K562 (cell line): Measurements from ENCODE around the gene MTO1. TPM values are rescaled to one million over a fixed set of nuclear protein-coding genes. Genes with fewer than 3 reads are reported as not detected.

Source experiments
- CREM ChIP-seq: IDR thresholded peaks from 2 replicates; pipeline ENCODE4 v1.6.1; 2014; ENCODE audit warnings: antibody characterized with exemption, low read depth
- DMBX1 ChIP-seq: fragments of 250-450 bp; sonication (Bioruptor Pico); IDR thresholded peaks from 2 replicates; pipeline ENCODE4 v1.8.0; 2022; ENCODE audit warnings: inconsistent platforms, mild to moderate bottlenecking, moderate library complexity, borderline replicate concordance
- EWSR1 ChIP-seq: fragments of 450-650 bp; IDR thresholded peaks from 2 replicates; pipeline ENCODE4 v1.6.1; 2018; ENCODE audit warnings: borderline replicate concordance, mild to moderate bottlenecking, low read depth, moderate library complexity; ENCODE audit not compliant: partially characterized antibody
- HDAC1 ChIP-seq, 2 experiments: fragments of 450-650 bp; IDR thresholded peaks; 2 replicates each; pipeline ENCODE4 v1.6.1; 2016 to 2017; ENCODE audit warnings: inconsistent platforms in 1 of 2, mild to moderate bottlenecking in 1 of 2, moderate library complexity in 1 of 2
- JUNB ChIP-seq: fragments of 450-650 bp; formaldehyde crosslinking; conservative IDR thresholded peaks from 2 replicates; pipeline ENCODE4 v1.4.0; 2020; ENCODE audit warnings: mild to moderate bottlenecking
- KDM2B ChIP-seq: fragments of 250-450 bp; sonication (Bioruptor Pico); IDR thresholded peaks from 2 replicates; pipeline ENCODE4 v1.8.0; 2021; ENCODE audit warnings: mild to moderate bottlenecking, moderate library complexity
- NFRKB ChIP-seq: fragments of 450-650 bp; IDR thresholded peaks from 2 replicates; pipeline ENCODE4 v1.6.1; 2016; ENCODE audit warnings: low read depth
- RBFOX2 ChIP-seq: fragments of 200-400 bp; formaldehyde crosslinking; IDR thresholded peaks from 2 replicates; pipeline ENCODE4 v1.6.1; 2017; ENCODE audit warnings: low read depth, mild to moderate bottlenecking, low read length, moderate library complexity
- SAFB ChIP-seq: fragments of 200-400 bp; formaldehyde crosslinking; IDR thresholded peaks from 2 replicates; pipeline ENCODE4 v1.6.1; 2017; ENCODE audit warnings: low read depth, low read length, borderline replicate concordance
- SFPQ ChIP-seq: fragments of 200-400 bp; formaldehyde crosslinking; IDR thresholded peaks from 2 replicates; pipeline ENCODE4 v1.6.1; 2017; ENCODE audit warnings: mild to moderate bottlenecking, low read depth, low read length, moderate library complexity
- SIX5 ChIP-seq, 2 experiments: IDR thresholded peaks; 2 replicates each; pipeline ENCODE4 v1.6.1; 2011; ENCODE audit warnings: low read length in 2 of 2, borderline replicate concordance in 1 of 2, low read depth in 1 of 2, mild to moderate bottlenecking in 1 of 2, moderate library complexity in 1 of 2; ENCODE audit not compliant: insufficient read depth in 1 of 2
- SNRNP70 ChIP-seq: fragments of 200-400 bp; formaldehyde crosslinking; optimal IDR thresholded peaks from 2 replicates; pipeline ENCODE3; 2017; ENCODE audit warnings: low read depth, low read length
- THAP7 ChIP-seq: fragments of 250-450 bp; sonication (Bioruptor Pico); IDR thresholded peaks from 2 replicates; pipeline ENCODE4 v1.5.0; 2021
- ZNF212 ChIP-seq: fragments of 450-650 bp; formaldehyde crosslinking; IDR thresholded peaks from 2 replicates; pipeline ENCODE4 v1.4.0; 2020; ENCODE audit warnings: mild to moderate bottlenecking
- ZNF282 ChIP-seq: sonication (generic); formaldehyde crosslinking; IDR thresholded peaks from 2 replicates; pipeline ENCODE4 v1.8.1; 2023; ENCODE audit warnings: missing genetic modification reagents
- ZNF311 ChIP-seq: fragments of 250-450 bp; sonication (Bioruptor Pico); IDR thresholded peaks from 2 replicates; pipeline ENCODE4 v1.4.0; 2020; ENCODE audit warnings: mild to moderate bottlenecking, moderate library complexity
- ZNF57 ChIP-seq: fragments of 450-650 bp; formaldehyde crosslinking; IDR thresholded peaks from 2 replicates; pipeline ENCODE4 v1.4.0; 2020; ENCODE audit warnings: mild to moderate bottlenecking, moderate library complexity
- ZNF584 ChIP-seq: fragments of 200-800 bp; sonication (Bioruptor generic); IDR thresholded peaks from 2 replicates; pipeline ENCODE4 v1.6.1; 2016; ENCODE audit warnings: low read depth, mild to moderate bottlenecking, missing genetic modification characterization, missing compliant biosample characterization
- ZNF79 ChIP-seq: fragments of 250-450 bp; sonication (Bioruptor Pico); IDR thresholded peaks from 2 replicates; pipeline ENCODE4 v1.4.0; 2020; ENCODE audit warnings: low read depth, mild to moderate bottlenecking, moderate library complexity
- polyA plus RNA-seq, 8 experiments: library from polyadenylated mRNA; depleted of rRNA in 4 of 8; stranded (reverse) in 5 of 8; unstranded in 3 of 8; fragments of >200 nt; fragmentation: Nextera tagmentation in 2 of 8; fragmentation: Illumina TruSeq in 1 of 8; extraction: Ambion mirVana in 2 of 8; extraction: Trizol in 1 of 8; gene quantifications; 2 replicates each; pipeline versions ENCODE4 v1.2.1 to v1.2.3, GENCODE V29; 2011 to 2014; ENCODE audit warnings: inconsistent platforms in 1 of 8, missing spikeins in 1 of 8
- total RNA-seq, 7 experiments: library from RNA; depleted of rRNA in 6 of 7; stranded (reverse); fragments of >200 nt in 6 of 7; fragmentation: Illumina TruSeq in 2 of 7; extraction: Trizol in 2 of 7; gene quantifications; 2 replicates each; pipeline versions ENCODE4 v1.2.1 to v1.2.3, GENCODE V29; 2011 to 2021; ENCODE audit warnings: low replicate concordance in 1 of 7
- TF ChIP-seq, protein P1 (sequence below): fragments of 450-650 bp; IDR thresholded peaks from 2 replicates; pipeline ENCODE4 v1.6.1; 2016
- TF ChIP-seq, protein P2 (sequence below): fragments of 450-650 bp; IDR thresholded peaks from 2 replicates; pipeline ENCODE4 v1.6.1; 2016; ENCODE audit warnings: antibody characterized with exemption

MTO1 gene
- total and polyA plus RNA-seq, 9 of the 15 experiments (the other 6 are each of a cell fraction or from before 2014, with no cell fraction given), result 33.4 to 62.3 (median 50.6) TPM

- peak in 1 of 2 experiments; percentile 88; a peak in 2 of 4 replicates for TF ChIP-seq HDAC1 (IDR thresholded peaks at IDR 0.05)
- TF ChIP-seq KDM2B, result peak; percentile 18; the same call in 1 of the 2 replicates
- TF ChIP-seq, protein P1, sequence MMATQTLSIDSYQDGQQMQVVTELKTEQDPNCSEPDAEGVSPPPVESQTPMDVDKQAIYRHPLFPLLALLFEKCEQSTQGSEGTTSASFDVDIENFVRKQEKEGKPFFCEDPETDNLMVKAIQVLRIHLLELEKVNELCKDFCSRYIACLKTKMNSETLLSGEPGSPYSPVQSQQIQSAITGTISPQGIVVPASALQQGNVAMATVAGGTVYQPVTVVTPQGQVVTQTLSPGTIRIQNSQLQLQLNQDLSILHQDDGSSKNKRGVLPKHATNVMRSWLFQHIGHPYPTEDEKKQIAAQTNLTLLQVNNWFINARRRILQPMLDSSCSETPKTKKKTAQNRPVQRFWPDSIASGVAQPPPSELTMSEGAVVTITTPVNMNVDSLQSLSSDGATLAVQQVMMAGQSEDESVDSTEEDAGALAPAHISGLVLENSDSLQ, result peak; percentile 77
- peak; percentile 94 for TF ChIP-seq CREM
- peak; percentile 85 for TF ChIP-seq NFRKB
- TF ChIP-seq ZNF79 (CRISPR knock-in tag), result no peak
- peak; percentile 21; the same call in 1 of the 2 replicates for TF ChIP-seq SAFB
- 0 out of 2 replicates have a peak, but pooled peaks have one; percentile 54 for TF ChIP-seq ZNF212 (CRISPR knock-in tag)
- TF ChIP-seq ZNF57 (CRISPR knock-in tag), result peak; percentile 66; the same call in 1 of the 2 replicates
- no peak for TF ChIP-seq EWSR1
- no peak for TF ChIP-seq SIX5 (IDR thresholded peaks at IDR 0.05; ENCODE audit: borderline replicate concordance in 1 of 2, insufficient read depth in 1 of 2, low read depth in 1 of 2, low read length in 2 of 2)
- TF ChIP-seq RBFOX2, result peak; percentile 100
- TF ChIP-seq DMBX1 (CRISPR knock-in tag), result 0 out of 2 replicates have a peak, but pooled peaks have one; percentile 46
- peak; percentile 87 for TF ChIP-seq SNRNP70
- TF ChIP-seq ZNF282, result peak; percentile 95; the same call in 1 of the 2 replicates
- TF ChIP-seq SFPQ, result no peak
- TF ChIP-seq THAP7 (CRISPR knock-in tag), result 0 out of 2 replicates have a peak, but pooled peaks have one; percentile 69
- TF ChIP-seq, protein P2, sequence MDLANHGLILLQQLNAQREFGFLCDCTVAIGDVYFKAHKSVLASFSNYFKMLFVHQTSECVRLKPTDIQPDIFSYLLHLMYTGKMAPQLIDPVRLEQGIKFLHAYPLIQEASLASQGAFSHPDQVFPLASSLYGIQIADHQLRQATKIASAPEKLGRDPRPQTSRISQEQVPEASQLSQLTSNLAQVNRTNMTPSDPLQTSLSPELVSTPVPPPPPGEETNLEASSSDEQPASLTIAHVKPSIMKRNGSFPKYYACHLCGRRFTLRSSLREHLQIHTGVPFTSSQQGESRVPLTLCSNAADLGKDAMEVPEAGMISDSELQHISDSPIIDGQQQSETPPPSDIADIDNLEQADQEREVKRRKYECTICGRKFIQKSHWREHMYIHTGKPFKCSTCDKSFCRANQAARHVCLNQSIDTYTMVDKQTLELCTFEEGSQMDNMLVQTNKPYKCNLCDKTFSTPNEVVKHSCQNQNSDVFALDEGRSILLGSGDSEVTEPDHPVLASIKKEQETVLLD, result peak; percentile 86
- 0 out of 2 replicates have a peak, but pooled peaks have one; percentile 18 for TF ChIP-seq JUNB (CRISPR knock-in tag)
- 0 out of 2 replicates have a peak, but pooled peaks have one; percentile 59 for TF ChIP-seq ZNF311
- no peak for TF ChIP-seq ZNF584
Observed at GRCh38 chr6:73520688-73521350, 59.3 kb downstream of the MTO1 start, which contains the start of gene EEF1A1 (continued).
